ENCODE results near the gene AXDND1. TPM values are rescaled to one million over a fixed set of nuclear protein-coding genes. Genes with fewer than 3 reads are reported as not detected.

AXDND1 gene
- total RNA-seq, 4 donors from 2014 or later: not detected

DNA sequence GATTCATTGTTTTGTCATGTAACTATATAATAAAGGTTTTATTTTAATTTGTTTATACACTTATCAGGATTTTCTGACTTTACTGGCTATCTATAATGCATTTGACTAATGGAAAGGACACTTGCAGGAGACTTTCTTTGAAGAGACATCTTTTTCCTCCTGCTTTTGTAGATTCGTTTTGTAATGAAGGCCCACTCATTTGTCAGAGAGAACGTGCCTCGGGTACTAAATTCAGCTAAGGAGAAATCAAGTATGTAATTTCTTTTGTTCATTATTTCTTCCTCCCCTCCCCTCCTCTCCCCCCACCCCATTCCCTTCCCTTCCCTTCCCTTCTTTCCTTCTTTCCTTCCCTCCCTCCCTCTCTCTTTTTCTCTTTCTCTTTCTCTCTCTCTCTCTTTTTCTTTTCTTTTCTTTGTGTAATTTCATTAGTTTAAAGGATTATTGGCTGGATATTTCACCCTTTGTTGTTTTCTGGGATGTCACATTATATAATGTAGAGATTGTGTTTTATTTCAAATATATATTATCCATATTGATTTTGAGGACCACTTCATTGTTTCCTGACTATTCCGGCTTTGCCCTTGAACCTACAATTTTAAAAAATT is 23.7 kb upstream of the AXDND1 start:
- in situ Hi-C loops (cut with MboI; ENCODE audit: low sequenced_read_pairs in 4 of 4) (no loop called here), intact Hi-C loops (cut with DNase I; ENCODE audit: low total_unique reads) (no loop called here)
- no peak for TF ChIP-seq POLR2A (IDR thresholded peaks at IDR 0.05)
- TF ChIP-seq, protein P1, sequence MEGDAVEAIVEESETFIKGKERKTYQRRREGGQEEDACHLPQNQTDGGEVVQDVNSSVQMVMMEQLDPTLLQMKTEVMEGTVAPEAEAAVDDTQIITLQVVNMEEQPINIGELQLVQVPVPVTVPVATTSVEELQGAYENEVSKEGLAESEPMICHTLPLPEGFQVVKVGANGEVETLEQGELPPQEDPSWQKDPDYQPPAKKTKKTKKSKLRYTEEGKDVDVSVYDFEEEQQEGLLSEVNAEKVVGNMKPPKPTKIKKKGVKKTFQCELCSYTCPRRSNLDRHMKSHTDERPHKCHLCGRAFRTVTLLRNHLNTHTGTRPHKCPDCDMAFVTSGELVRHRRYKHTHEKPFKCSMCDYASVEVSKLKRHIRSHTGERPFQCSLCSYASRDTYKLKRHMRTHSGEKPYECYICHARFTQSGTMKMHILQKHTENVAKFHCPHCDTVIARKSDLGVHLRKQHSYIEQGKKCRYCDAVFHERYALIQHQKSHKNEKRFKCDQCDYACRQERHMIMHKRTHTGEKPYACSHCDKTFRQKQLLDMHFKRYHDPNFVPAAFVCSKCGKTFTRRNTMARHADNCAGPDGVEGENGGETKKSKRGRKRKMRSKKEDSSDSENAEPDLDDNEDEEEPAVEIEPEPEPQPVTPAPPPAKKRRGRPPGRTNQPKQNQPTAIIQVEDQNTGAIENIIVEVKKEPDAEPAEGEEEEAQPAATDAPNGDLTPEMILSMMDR (IDR thresholded peaks at IDR 0.05 in 4 of 5, conservative IDR thresholded peaks at IDR 0.05 in 1 of 5): no peak
- Histone ChIP-seq H3K27ac (no peak overlapping the region), H3K4me3 (no peak overlapping the region), H3K9me3 (no peaks in the 10 kb centered on the region), H3K36me3 (peaks cover 0 to 33% of the 10 kb centered on the region in 2 donors), H3K27me3 (no peaks in the 10 kb centered on the region), H3K4me1 (no peaks in the 10 kb centered on the region)
- ATAC-seq (no peak), DNase-seq (no peak)

DNA sequence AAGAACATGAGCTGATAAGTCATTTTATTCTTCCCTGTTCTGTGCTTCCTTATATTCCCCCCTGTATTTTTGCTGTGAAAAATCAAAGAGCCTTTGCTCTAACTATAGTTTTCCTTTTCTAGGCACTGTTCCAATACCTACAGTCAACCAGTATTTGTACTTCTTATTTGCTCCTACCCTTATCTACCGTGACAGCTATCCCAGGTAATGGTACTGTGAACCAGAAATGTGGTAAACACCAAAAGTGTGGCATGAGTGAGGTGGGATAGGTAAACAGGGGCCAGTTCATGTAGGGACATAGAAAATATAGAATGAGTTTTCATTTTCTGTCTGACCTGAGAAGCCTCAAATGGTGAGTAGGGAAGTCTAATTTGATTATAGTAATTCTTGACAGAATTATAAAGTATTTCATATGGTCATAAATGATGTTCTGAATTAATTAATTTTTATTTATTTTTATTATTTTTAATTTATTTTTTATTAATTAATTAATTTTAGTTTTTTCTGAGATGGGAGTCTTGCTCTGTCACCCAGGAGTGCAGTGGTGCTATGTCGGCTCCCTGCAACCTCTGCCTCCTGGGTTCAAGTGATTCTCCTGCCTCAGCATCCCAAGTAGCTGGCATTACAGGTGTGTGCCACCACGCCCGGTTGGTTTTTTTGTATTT is 22.9 kb upstream of the AXDND1 start:
- Histone ChIP-seq H3K27ac (no peak overlapping the region), H3K27me3 (no peaks in the 10 kb centered on the region), H3K9me3 (no peaks in the 10 kb centered on the region), H3K4me3 (no peak overlapping the region), H3K36me3 (peaks cover 0 to 33% of the 10 kb centered on the region in 2 donors), H3K4me1 (no peaks in the 10 kb centered on the region)
- intact Hi-C loops (cut with DNase I; ENCODE audit: low total_unique reads) (no loop called here), in situ Hi-C loops (cut with MboI; ENCODE audit: low sequenced_read_pairs in 4 of 4) (no loop called here)
- no peak for DNase-seq
- ATAC-seq: no peak
- TF ChIP-seq, protein P1 (IDR thresholded peaks at IDR 0.05 in 4 of 5, conservative IDR thresholded peaks at IDR 0.05 in 1 of 5): no peak
- TF ChIP-seq POLR2A (IDR thresholded peaks at IDR 0.05): no peak

DNA sequence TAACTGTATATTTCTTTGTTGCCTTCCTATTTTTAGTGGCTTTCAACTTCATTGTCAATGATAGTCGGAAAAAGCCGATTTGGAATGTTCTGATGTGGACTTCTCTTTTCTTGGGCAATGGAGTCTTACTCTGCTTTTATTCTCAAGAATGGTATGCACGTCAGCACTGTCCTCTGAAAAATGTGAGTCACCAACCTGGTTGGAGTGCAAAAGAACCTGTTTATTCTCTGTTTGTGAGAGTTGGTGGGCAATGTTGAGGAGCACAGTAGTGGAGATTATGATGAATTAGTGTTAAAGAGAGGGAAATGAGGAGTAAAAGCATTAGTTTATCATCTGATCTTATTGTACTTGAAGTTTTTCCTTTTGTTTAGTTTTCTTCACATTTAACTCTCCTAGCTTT is 14.5 kb upstream of the AXDND1 start:
- DNase-seq (no peak), ATAC-seq (no peak)
- TF ChIP-seq, protein P1 (IDR thresholded peaks at IDR 0.05 in 4 of 5, conservative IDR thresholded peaks at IDR 0.05 in 1 of 5): no peak
- TF ChIP-seq POLR2A (IDR thresholded peaks at IDR 0.05): no peak
- Histone ChIP-seq H3K4me3 (no peak overlapping the region), H3K9me3 (no peaks in the 10 kb centered on the region), H3K36me3 (peaks cover 0 to 25% of the 10 kb centered on the region in 2 donors), H3K27me3 (no peaks in the 10 kb centered on the region), H3K4me1 (no peaks in the 10 kb centered on the region), H3K27ac (no peak overlapping the region)
- intact Hi-C loops (cut with DNase I; ENCODE audit: low total_unique reads) (no loop called here), in situ Hi-C loops (cut with MboI; ENCODE audit: low sequenced_read_pairs in 4 of 4) (loop anchor here (25.0 kb wide), 3 partner anchors 114 to 814 kb away; partner anchors contain the start of gene ABL2 (in 1 of the 4))

DNA sequence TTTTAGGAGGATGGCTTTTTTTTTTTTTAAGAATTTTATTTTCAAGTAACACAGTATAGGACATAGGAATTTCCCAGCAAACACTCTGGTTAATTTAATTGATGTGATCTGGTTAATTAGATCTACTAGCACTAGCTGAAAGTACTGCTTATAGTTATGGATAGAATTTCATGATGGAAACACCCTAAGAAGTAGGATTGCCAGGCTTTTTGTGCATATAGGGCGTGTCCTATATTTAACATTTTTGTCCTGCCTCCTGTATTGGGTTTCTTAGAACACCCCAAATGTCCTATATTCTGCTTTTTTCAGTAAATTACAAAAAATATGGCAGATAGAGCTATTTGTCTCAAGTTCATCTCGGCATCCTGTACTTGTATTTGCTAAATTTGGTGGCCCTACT is 13.5 kb upstream of the AXDND1 start:
- no peak overlapping the region for H3K27ac ChIP-seq
- H3K9me3 ChIP-seq: no peaks in the 10 kb centered on the region
- peaks cover 0 to 25% of the 10 kb centered on the region in 2 donors for H3K36me3 ChIP-seq
- no peak overlapping the region for H3K4me3 ChIP-seq
- ATAC-seq (no peak), DNase-seq (no peak)
- in situ Hi-C loops (cut with MboI; ENCODE audit: low sequenced_read_pairs in 4 of 4) (loop anchor here (25.0 kb wide), 3 partner anchors 115 to 815 kb away; partner anchors contain the start of gene ABL2 (in 1 of the 4)), intact Hi-C loops (cut with DNase I; ENCODE audit: low total_unique reads) (no loop called here)
- no peaks in the 10 kb centered on the region for H3K27me3 ChIP-seq
- H3K4me1 ChIP-seq: no peaks in the 10 kb centered on the region
- TF ChIP-seq, protein P1 (IDR thresholded peaks at IDR 0.05 in 4 of 5, conservative IDR thresholded peaks at IDR 0.05 in 1 of 5): no peak
- no peak for TF ChIP-seq POLR2A (IDR thresholded peaks at IDR 0.05)

All from gastrocnemius medialis (tissue), 4 donors.